HUES64 (cell line): ENCODE results near the gene INTU. TPM values are rescaled to one million over a fixed set of nuclear protein-coding genes. Genes with fewer than 3 reads are reported as not detected.
"Not testable (repeated sequence)": the region's sequence is repeated elsewhere in the genome, so short reads cannot be mapped to it uniquely, and the experiment has no call there.

Experiments used
- H3K27ac ChIP-seq: 2 replicates; pipeline ENCODE4 v1.7.0; 2013; ENCODE audit warnings: low read depth, low read length, inconsistent platforms
- H3K27me3 ChIP-seq: 2 replicates; pipeline ENCODE4 v1.6.1; 2013; ENCODE audit warnings: mild to moderate bottlenecking, low read length; ENCODE audit not compliant: insufficient read depth
- H3K36me3 ChIP-seq: 2 replicates; pipeline ENCODE4 v1.6.1; 2013; ENCODE audit warnings: mild to moderate bottlenecking, low read length; ENCODE audit not compliant: insufficient read depth
- H3K4me1 ChIP-seq: 2 replicates; pipeline ENCODE4 v1.6.1; 2013; ENCODE audit warnings: mild to moderate bottlenecking, low read length, moderate library complexity; ENCODE audit not compliant: insufficient read depth
- H3K4me3 ChIP-seq: 2 replicates; pipeline ENCODE4 v1.5.1; 2013; ENCODE audit warnings: mild to moderate bottlenecking, low read length, moderate library complexity
- H3K9ac ChIP-seq: 2 replicates; pipeline ENCODE4 v1.6.1; 2013; ENCODE audit warnings: mild to moderate bottlenecking, low read depth, low read length
- H3K9me3 ChIP-seq: 2 replicates; pipeline ENCODE4 v1.6.1; 2013; ENCODE audit warnings: low read depth, low read length; ENCODE audit not compliant: insufficient read depth
- WGBS: fragments of 150-250, 120-280 bp; methylation state at CpG from one replicate; pipeline ENCODE4 v1.1.7; 2013; ENCODE audit warnings: missing lambda C conversion rate; 5-methylcytosine and 5-hydroxymethylcytosine counted together
- polyA plus RNA-seq, 2 experiments: library from polyadenylated mRNA; stranded (reverse); fragments of 50-300 nt; gene quantifications; one replicate each; pipeline ENCODE4 v1.2.3, GENCODE V29; 2013

Gene INTU
- polyA plus RNA-seq (2013, experiment 1 of 2) = 5.2 TPM
- 7.7 TPM for polyA plus RNA-seq (2013, experiment 2 of 2)

- H3K36me3 ChIP-seq = no peaks in the 10 kb centered on the region
- WGBS = 1% methylated on average over 36 of the region's 38 CpGs
- peak within 1 kb of the TSS; percentile 44 for H3K27ac ChIP-seq
- H3K9ac ChIP-seq = peak within 1 kb of the TSS; percentile 83
- peak within 1 kb of the TSS; percentile 74 for H3K4me3 ChIP-seq
- H3K4me1 ChIP-seq = peaks cover 5% of the 10 kb centered on the region; the same call in 1 of the 2 replicates
- no peaks in the 10 kb centered on the region for H3K9me3 ChIP-seq
- no peaks in the 10 kb centered on the region for H3K27me3 ChIP-seq
Measured at GRCh38 chr4:127632420-127633403, at the start of gene INTU. TSS of gene INTU (plus strand) at chr4:127632957. CDS start at chr4:127633035, 78 bp downstream.

GRCh38 chr4:127586496-127586895 lies 46.3 kb upstream of the INTU start:
- H3K9me3 ChIP-seq, H3K36me3 ChIP-seq, H3K9ac ChIP-seq, H3K27me3 ChIP-seq, H3K4me3 ChIP-seq, H3K4me1 ChIP-seq, H3K27ac ChIP-seq: not testable (repeated sequence)
- 90% methylated on average over 4 of the region's 4 CpGs for WGBS

- Histone ChIP-seq H3K27ac (no peak overlapping the region), H3K9me3 (no peaks in the 10 kb centered on the region), H3K4me3 (no peak overlapping the region), H3K36me3 (no peaks in the 10 kb centered on the region), H3K27me3 (no peaks in the 10 kb centered on the region), H3K9ac (no peak overlapping the region), H3K4me1 (no peaks in the 10 kb centered on the region)
- 34% methylated on average over 1 of the region's 1 CpG for WGBS
Measured at GRCh38 chr4:127586922-127587571, 45.7 kb upstream of the INTU start.

GRCh38 chr4:127589153-127589552 lies 43.6 kb upstream of the INTU start:
- H3K4me3 ChIP-seq, H3K4me1 ChIP-seq, H3K27ac ChIP-seq, H3K9ac ChIP-seq, H3K36me3 ChIP-seq, H3K27me3 ChIP-seq, H3K9me3 ChIP-seq: not testable (repeated sequence)
- 96% methylated on average over 8 of the region's 12 CpGs for WGBS

GRCh38 chr4:127598656-127599055 lies 34.1 kb upstream of the INTU start:
- Histone ChIP-seq H3K36me3 (no peaks in the 10 kb centered on the region), H3K9me3 (no peaks in the 10 kb centered on the region), H3K9ac (no peak overlapping the region), H3K27ac (no peak overlapping the region), H3K4me3 (no peak overlapping the region), H3K27me3 (no peaks in the 10 kb centered on the region), H3K4me1 (no peaks in the 10 kb centered on the region)

- H3K9me3 ChIP-seq = no peaks in the 10 kb centered on the region
Measured at GRCh38 chr4:127601029-127601428, 31.7 kb upstream of the INTU start.

GRCh38 chr4:127604949-127605709 lies 27.6 kb upstream of the INTU start:
- no peaks in the 10 kb centered on the region for H3K9me3 ChIP-seq
- H3K36me3 ChIP-seq = no peaks in the 10 kb centered on the region
- WGBS = 6% methylated on average over 6 of the region's 6 CpGs
- no peak overlapping the region for H3K27ac ChIP-seq
- H3K27me3 ChIP-seq = no peaks in the 10 kb centered on the region
- peaks cover 17% of the 10 kb centered on the region for H3K4me1 ChIP-seq
- peak overlapping the region; percentile 12 for H3K4me3 ChIP-seq
- H3K9ac ChIP-seq = no peak overlapping the region

More at GRCh38 chr4:127601029-127601428, 31.7 kb upstream of the INTU start:
- Histone ChIP-seq H3K4me1 (peaks cover 13% of the 10 kb centered on the region), H3K27ac (no peak overlapping the region), H3K4me3 (no peak overlapping the region), H3K27me3 (no peaks in the 10 kb centered on the region), H3K36me3 (no peaks in the 10 kb centered on the region), H3K9ac (no peak overlapping the region)
- WGBS = no CpG with 5 or more reads among the region's 1 CpG

- Histone ChIP-seq H3K4me3 (no peak overlapping the region), H3K27ac (no peak overlapping the region), H3K36me3 (no peaks in the 10 kb centered on the region), H3K27me3 (no peaks in the 10 kb centered on the region), H3K9ac (no peak overlapping the region), H3K4me1 (peaks cover 17% of the 10 kb centered on the region), H3K9me3 (no peaks in the 10 kb centered on the region)
Measured at GRCh38 chr4:127606823-127607222, 25.9 kb upstream of the INTU start.

DNA sequence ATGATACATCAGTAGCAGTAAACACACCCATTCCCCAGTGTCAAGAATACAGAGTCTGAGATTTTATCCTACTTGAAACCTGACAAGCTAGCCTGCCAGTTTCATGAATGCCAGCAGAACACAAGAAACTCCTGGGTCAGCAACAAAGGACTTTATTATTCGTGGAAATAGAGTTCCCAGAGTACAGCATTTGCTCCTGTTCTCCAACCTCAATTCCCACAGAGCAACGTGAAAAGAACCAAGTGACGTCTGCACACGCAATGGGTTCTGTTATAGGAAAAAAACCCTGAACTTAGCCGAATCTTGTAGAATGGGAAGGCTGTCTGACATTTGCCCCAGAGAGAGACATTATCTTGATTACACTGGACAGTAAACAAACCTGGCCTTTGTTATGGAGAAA lies 23.3 kb upstream of the INTU start:
- H3K27ac ChIP-seq = no peak overlapping the region
- 85% methylated on average over 5 of the region's 5 CpGs for WGBS
- H3K36me3 ChIP-seq = no peaks in the 10 kb centered on the region

GRCh38 chr4:127610488-127610887 lies 22.3 kb upstream of the INTU start:
- no peak overlapping the region for H3K9ac ChIP-seq
- H3K9me3 ChIP-seq = no peaks in the 10 kb centered on the region
- no peaks in the 10 kb centered on the region for H3K27me3 ChIP-seq
- no peak overlapping the region for H3K4me3 ChIP-seq
- H3K4me1 ChIP-seq = peaks cover 6% of the 10 kb centered on the region
- H3K36me3 ChIP-seq = no peaks in the 10 kb centered on the region
- 91% methylated on average over 3 of the region's 3 CpGs for WGBS
- H3K27ac ChIP-seq = no peak overlapping the region

More for the DNA sequence above, 23.3 kb upstream of the INTU start:
- Histone ChIP-seq H3K27me3 (no peaks in the 10 kb centered on the region), H3K4me3 (no peak overlapping the region), H3K9ac (no peak overlapping the region), H3K9me3 (no peaks in the 10 kb centered on the region), H3K4me1 (peaks cover 15% of the 10 kb centered on the region)

GRCh38 chr4:127616898-127617297 lies 15.9 kb upstream of the INTU start:
- Histone ChIP-seq H3K4me3 (no peak overlapping the region), H3K9me3 (no peaks in the 10 kb centered on the region), H3K4me1 (no peaks in the 10 kb centered on the region), H3K9ac (no peak overlapping the region), H3K27me3 (peaks cover 13% of the 10 kb centered on the region), H3K27ac (no peak overlapping the region), H3K36me3 (no peaks in the 10 kb centered on the region)
- WGBS = 91% methylated on average over 2 of the region's 2 CpGs
